IMR-90 (cell line): ENCODE data around the gene UBD. TPM values are rescaled to one million over a fixed set of nuclear protein-coding genes. Genes with fewer than 3 reads are reported as not detected.

ENCODE experiments used
- ATAC-seq: fragments of 200-7000 bp; cut with Tn5 transposase; 2 replicates; pipeline ENCODE4 v1.9.1; 2020; ENCODE audit warnings: low read depth, mild to moderate bottlenecking, moderate library complexity
- BruUV-seq: library from RNA; stranded (reverse); fragments of 400-500 nt; replicated peaks from 2 replicates; lab custom pipeline; 2021; lab: Mats Ljungman, UMichigan
- CTCF ChIA-PET: fragments of 300-600 bp; formaldehyde crosslinking; extraction: SDS; loops from one replicate; lab custom pipeline; 2021; ENCODE audit warnings: antibody characterized with exemption; lab: Yijun Ruan, JAX
- POLR2A ChIA-PET: fragments of 300-600 bp; sonication (Branson Sonifier 250); formaldehyde crosslinking; loops from one replicate; lab custom pipeline; 2022; ENCODE audit warnings: antibody characterized with exemption; ENCODE audit not compliant: unreplicated experiment; lab: Charles Lee
- DNase-seq: peaks from one replicate; pipeline ENCODE4 v3.0.0; 2013
- H2AFZ ChIP-seq: replicated peaks from 2 replicates; pipeline ENCODE3; 2013; ENCODE audit warnings: low read length, mild to moderate bottlenecking; ENCODE audit not compliant: poor library complexity
- H2AK5ac ChIP-seq: 2 replicates; pipeline ENCODE4 v1.6.1; 2013; ENCODE audit warnings: low read depth, low read length, inconsistent platforms
- H2AK9ac ChIP-seq: replicated peaks from 2 replicates; pipeline ENCODE3; 2013; ENCODE audit warnings: mild to moderate bottlenecking, low read depth, low read length, moderate library complexity; ENCODE audit not compliant: poor library complexity
- H2BK120ac ChIP-seq: 2 replicates; pipeline ENCODE4 v1.6.1; 2013; ENCODE audit warnings: low read depth, low read length, inconsistent platforms
- H2BK15ac ChIP-seq: 3 replicates; pipeline ENCODE4 v1.6.1; 2013; ENCODE audit warnings: low read depth, low read length, inconsistent platforms
- H2BK20ac ChIP-seq: 2 replicates; pipeline ENCODE4 v1.6.1; 2013; ENCODE audit warnings: low read depth, mild to moderate bottlenecking, inconsistent platforms, low read length, moderate library complexity
- H2BK5ac ChIP-seq: 2 replicates; pipeline ENCODE4 v1.6.1; 2013; ENCODE audit warnings: mild to moderate bottlenecking, low read depth, low read length, inconsistent platforms; ENCODE audit not compliant: poor library complexity, severe bottlenecking
- H3K14ac ChIP-seq: replicated peaks from 2 replicates; pipeline ENCODE4 v1.6.1; 2013; ENCODE audit warnings: low read depth, low read length, inconsistent platforms
- H3K18ac ChIP-seq: 2 replicates; pipeline ENCODE4 v1.6.1; 2013; ENCODE audit warnings: low read depth, low read length, control low read depth
- H3K23ac ChIP-seq: 2 replicates; pipeline ENCODE4 v1.6.1; 2013; ENCODE audit warnings: low read depth, low read length, inconsistent platforms
- H3K27ac ChIP-seq: 2 replicates; pipeline ENCODE4 v1.5.1; 2013; ENCODE audit warnings: mild to moderate bottlenecking, control low read depth, low read length; ENCODE audit not compliant: insufficient read depth
- H3K27me3 ChIP-seq: 2 replicates; pipeline ENCODE4 v1.6.1; 2013; ENCODE audit warnings: low read length; ENCODE audit not compliant: control insufficient read depth, insufficient read depth
- H3K36me3 ChIP-seq: 2 replicates; pipeline ENCODE4 v1.6.1; 2013; ENCODE audit warnings: low read length, mixed read lengths; ENCODE audit not compliant: control insufficient read depth, insufficient read depth
- H3K4ac ChIP-seq: 2 replicates; pipeline ENCODE4 v1.6.1; 2013; ENCODE audit warnings: low read depth, low read length, inconsistent platforms
- H3K4me1 ChIP-seq: 2 replicates; pipeline ENCODE4 v1.6.1; 2013; ENCODE audit warnings: low read length, mixed read lengths; ENCODE audit not compliant: control insufficient read depth, insufficient read depth
- H3K4me2 ChIP-seq: 2 replicates; pipeline ENCODE4 v1.6.1; 2013; ENCODE audit warnings: low read depth, mild to moderate bottlenecking, control low read depth, low read length, moderate library complexity
- H3K4me3 ChIP-seq: 2 replicates; pipeline ENCODE4 v1.5.1; 2013; ENCODE audit warnings: low read depth, mild to moderate bottlenecking, control low read depth, low read length, moderate library complexity; ENCODE audit not compliant: insufficient read depth
- H3K56ac ChIP-seq: 2 replicates; pipeline ENCODE4 v1.6.1; 2013; ENCODE audit warnings: low read length, inconsistent platforms; ENCODE audit not compliant: insufficient read depth; ENCODE audit errors: extremely low read depth
- H3K79me1 ChIP-seq, 2 experiments: 2 replicates each; pipeline ENCODE4 v1.6.1; 2013; ENCODE audit warnings: low read length in 2 of 2, inconsistent platforms in 1 of 2, low read depth in 1 of 2
- H3K9ac ChIP-seq: 2 replicates; pipeline ENCODE4 v1.6.1; 2013; ENCODE audit warnings: low read depth, low read length, control low read depth
- H3K9me1 ChIP-seq: 2 replicates; pipeline ENCODE4 v1.6.1; 2013; ENCODE audit warnings: low read length, inconsistent platforms; ENCODE audit not compliant: insufficient read depth
- H3K9me3 ChIP-seq: 2 replicates; pipeline ENCODE4 v1.6.1; 2013; ENCODE audit warnings: low read length; ENCODE audit not compliant: control insufficient read depth, insufficient read depth
- H4K20me1 ChIP-seq: 2 replicates; pipeline ENCODE4 v1.6.1; 2013; ENCODE audit warnings: low read length, inconsistent platforms; ENCODE audit not compliant: insufficient read depth
- H4K5ac ChIP-seq: 2 replicates; pipeline ENCODE4 v1.6.1; 2013; ENCODE audit warnings: mild to moderate bottlenecking, low read depth, low read length, control low read depth
- H4K8ac ChIP-seq, 2 experiments: 2 replicates each; pipeline ENCODE4 v1.6.1; 2013; ENCODE audit warnings: low read depth in 2 of 2, low read length in 2 of 2, control low read depth in 1 of 2, inconsistent platforms in 1 of 2
- H4K91ac ChIP-seq: 2 replicates; pipeline ENCODE4 v1.6.1; 2013; ENCODE audit warnings: low read depth, low read length, inconsistent platforms; ENCODE audit not compliant: insufficient read depth
- CEBPB ChIP-seq: IDR thresholded peaks from 2 replicates; pipeline ENCODE4 v1.6.1; 2012; ENCODE audit warnings: low read depth, low read length, improper control_type of control experiment
- POLR2A ChIP-seq: IDR thresholded peaks from 2 replicates; pipeline ENCODE4 v1.6.1; 2012; ENCODE audit warnings: mild to moderate bottlenecking, low read depth, low read length
- WGBS, 2 experiments: methylation state at CpG; one replicate each; pipeline versions ENCODE4 v1.1.5 to v1.1.7; 2013; ENCODE audit warnings: missing lambda C conversion rate in 2 of 2; ENCODE audit not compliant: insufficient read length in 1 of 2; ENCODE audit errors: extremely low coverage in 2 of 2; 5-methylcytosine and 5-hydroxymethylcytosine counted together
- dilution Hi-C: fragments of 300-500 bp; cut with HindIII; formaldehyde crosslinking; loops from one replicate; pipeline ENCODE4 v1.14.3; 2018; ENCODE audit warnings: low sequenced_read_pairs; ENCODE audit not compliant: unreplicated experiment
- in situ Hi-C: fragments of 300-500 bp; cut with MboI; formaldehyde crosslinking; loops from 3 replicates; pipeline ENCODE4 v1.14.3; 2019; ENCODE audit warnings: low sequenced_read_pairs, inconsistent platforms, mixed read lengths
- intact Hi-C: fragments of 100-400 bp; cut with micrococcal nuclease; formaldehyde crosslinking; loops from 2 replicates; pipeline ENCODE4 v1.10.0; 2022
- polyA plus RNA-seq, 3 experiments: library from polyadenylated mRNA; depleted of rRNA; stranded (reverse); fragments of >200 nt; gene quantifications; 2 replicates each; pipeline ENCODE4 v1.2.3, GENCODE V29; 2012; ENCODE audit warnings: low replicate concordance in 1 of 3
- total RNA-seq: library from RNA; depleted of rRNA; stranded (reverse); fragments of >200 nt; gene quantifications from 2 replicates; pipeline ENCODE4 v1.2.3, GENCODE V29; 2012
- TF ChIP-seq, protein P1 (sequence below): conservative IDR thresholded peaks from 2 replicates; pipeline ENCODE4 v1.5.1; 2012; ENCODE audit warnings: mild to moderate bottlenecking, low read depth, low read length, improper control_type of control experiment
- TF ChIP-seq, protein P2 (sequence below): fragments of 150-350 bp; IDR thresholded peaks from 2 replicates; pipeline ENCODE4 v1.6.1; 2016; ENCODE audit warnings: low read depth, mild to moderate bottlenecking, low read length, moderate library complexity, borderline replicate concordance

UBD gene
- total and polyA plus RNA-seq, 2 of the 4 experiments (the other 2 are of a cell fraction): not detected

DNA sequence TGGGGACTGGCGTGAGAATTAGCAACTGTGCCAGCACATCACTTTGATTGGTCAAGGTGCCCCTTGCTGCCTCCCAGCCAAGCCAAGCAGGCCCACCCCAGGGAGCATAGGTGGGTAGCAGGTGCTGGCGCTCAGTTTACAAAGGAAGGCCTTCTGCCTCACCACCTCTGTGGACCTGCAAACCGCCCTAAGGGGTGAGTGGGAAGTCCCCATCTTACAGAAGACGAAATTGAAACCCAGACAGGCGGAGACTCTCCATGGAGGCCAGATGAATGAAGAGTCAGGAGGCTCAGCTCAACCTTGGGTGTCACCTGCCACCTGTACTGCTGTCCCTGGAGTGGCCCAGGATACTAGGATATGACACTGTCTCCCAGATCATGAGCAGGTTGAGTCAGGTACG, 50.3 kb downstream of the UBD start:
- Histone ChIP-seq H2BK20ac (no peak overlapping the region), H3K4ac (no peak overlapping the region), H2BK5ac (no peak overlapping the region), H4K8ac (no peak overlapping the region), H3K14ac (no peak overlapping the region), H2AK5ac (no peak overlapping the region), H2AFZ (peak overlapping the region; percentile 19), H4K20me1 (no peaks in the 10 kb centered on the region), H4K91ac (no peak overlapping the region), H3K9me1 (no peaks in the 10 kb centered on the region), H4K5ac (no peak overlapping the region), H2AK9ac (no peak overlapping the region), H3K36me3 (no peaks in the 10 kb centered on the region), H3K9ac (no peak overlapping the region), H3K56ac (no peak overlapping the region), H3K4me3 (no peak overlapping the region), H3K79me1 (no peaks in the 10 kb centered on the region), H3K27ac (no peak overlapping the region), H3K27me3 (no peaks in the 10 kb centered on the region), H3K23ac (no peak overlapping the region), H2BK120ac (no peak overlapping the region), H3K18ac (no peak overlapping the region), H3K4me1 (no peaks in the 10 kb centered on the region), H2BK15ac (no peak overlapping the region), H3K4me2 (no peak overlapping the region), H3K9me3 (peaks cover 8% of the 10 kb centered on the region; the same call in 1 of the 2 replicates)
- intact Hi-C loops (no loop called here), dilution Hi-C loops (no loop called here), in situ Hi-C loops (no loop called here)
- ChIA-PET POLR2A (no interaction called here), CTCF (no interaction called here)
- 24% methylated on average over 3 of the region's 6 CpGs; no CpG with 5 or more reads in 1 of the 2 experiments for WGBS, 2 experiments
- TF ChIP-seq, protein P1, sequence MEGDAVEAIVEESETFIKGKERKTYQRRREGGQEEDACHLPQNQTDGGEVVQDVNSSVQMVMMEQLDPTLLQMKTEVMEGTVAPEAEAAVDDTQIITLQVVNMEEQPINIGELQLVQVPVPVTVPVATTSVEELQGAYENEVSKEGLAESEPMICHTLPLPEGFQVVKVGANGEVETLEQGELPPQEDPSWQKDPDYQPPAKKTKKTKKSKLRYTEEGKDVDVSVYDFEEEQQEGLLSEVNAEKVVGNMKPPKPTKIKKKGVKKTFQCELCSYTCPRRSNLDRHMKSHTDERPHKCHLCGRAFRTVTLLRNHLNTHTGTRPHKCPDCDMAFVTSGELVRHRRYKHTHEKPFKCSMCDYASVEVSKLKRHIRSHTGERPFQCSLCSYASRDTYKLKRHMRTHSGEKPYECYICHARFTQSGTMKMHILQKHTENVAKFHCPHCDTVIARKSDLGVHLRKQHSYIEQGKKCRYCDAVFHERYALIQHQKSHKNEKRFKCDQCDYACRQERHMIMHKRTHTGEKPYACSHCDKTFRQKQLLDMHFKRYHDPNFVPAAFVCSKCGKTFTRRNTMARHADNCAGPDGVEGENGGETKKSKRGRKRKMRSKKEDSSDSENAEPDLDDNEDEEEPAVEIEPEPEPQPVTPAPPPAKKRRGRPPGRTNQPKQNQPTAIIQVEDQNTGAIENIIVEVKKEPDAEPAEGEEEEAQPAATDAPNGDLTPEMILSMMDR: no peak
- TF ChIP-seq CEBPB (no peak), POLR2A (no peak)
- TF ChIP-seq, protein P2, sequence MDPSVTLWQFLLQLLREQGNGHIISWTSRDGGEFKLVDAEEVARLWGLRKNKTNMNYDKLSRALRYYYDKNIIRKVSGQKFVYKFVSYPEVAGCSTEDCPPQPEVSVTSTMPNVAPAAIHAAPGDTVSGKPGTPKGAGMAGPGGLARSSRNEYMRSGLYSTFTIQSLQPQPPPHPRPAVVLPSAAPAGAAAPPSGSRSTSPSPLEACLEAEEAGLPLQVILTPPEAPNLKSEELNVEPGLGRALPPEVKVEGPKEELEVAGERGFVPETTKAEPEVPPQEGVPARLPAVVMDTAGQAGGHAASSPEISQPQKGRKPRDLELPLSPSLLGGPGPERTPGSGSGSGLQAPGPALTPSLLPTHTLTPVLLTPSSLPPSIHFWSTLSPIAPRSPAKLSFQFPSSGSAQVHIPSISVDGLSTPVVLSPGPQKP: no peak
- no peak for DNase-seq
- ATAC-seq: no peak
- no TSS peak for BruUV-seq
